Testis (tissue), 3 donors: ENCODE data around the gene CARD14. TPM values are rescaled to one million over a fixed set of nuclear protein-coding genes. Genes with fewer than 3 reads are reported as not detected.
A peak's percentile ranks its signal among the peaks of the same experiment; 100 is the strongest.

Experiments used
- DNase-seq: peaks from one replicate; pipeline ENCODE4 v3.0.0-alpha.2; 2019
- H3K27ac ChIP-seq, 2 donors: fragments of 200-600 bp; sonication (generic); one replicate each; pipeline ENCODE4 v1.5.1; 2019
- H3K27me3 ChIP-seq: fragments of 200-600 bp; sonication (generic); one replicate; pipeline ENCODE4 v1.5.1; 2019
- H3K36me3 ChIP-seq: fragments of 200-600 bp; sonication (generic); one replicate; pipeline ENCODE4 v1.5.1; 2017; ENCODE audit warnings: low read depth; ENCODE audit errors: missing control alignments
- H3K4me1 ChIP-seq: fragments of 200-600 bp; sonication (generic); one replicate; pipeline ENCODE4 v1.5.1; 2019
- H3K4me3 ChIP-seq, 2 donors: fragments of 200-600 bp; sonication (generic); one replicate each; pipeline ENCODE4 v1.5.1; 2017 to 2019
- H3K9me3 ChIP-seq: fragments of 200-600 bp; sonication (generic); one replicate; pipeline ENCODE4 v1.5.1; 2017
- POLR2A ChIP-seq: fragments of 450-650 bp; IDR thresholded peaks from one replicate; pipeline ENCODE4 v1.6.1; 2017; ENCODE audit warnings: antibody characterized with exemption, mild to moderate bottlenecking, moderate library complexity
- WGBS, 2 donors: methylation state at CpG; one replicate each; pipeline ENCODE4 v1.1.5; 2018; 5-methylcytosine and 5-hydroxymethylcytosine counted together
- intact Hi-C: fragments of 100-400 bp; cut with DNase I; formaldehyde crosslinking; loops from one replicate; pipeline ENCODE4 v1.15.1; 2023; ENCODE audit warnings: low total_unique reads
- polyA plus RNA-seq: library from polyadenylated mRNA; stranded (reverse); fragments of 350-450 nt; fragmentation: Illumina TruSeq; extraction: RNeasy Lipid Tissue Mini Kit (QIAGEN cat#74804); gene quantifications from one replicate; pipeline ENCODE4 v1.2.3, GENCODE V29; 2014; ENCODE audit warnings: low read depth, low replicate concordance; ENCODE audit not compliant: insufficient read depth
- total RNA-seq, 2 donors: library from RNA; depleted of rRNA; stranded (reverse); fragments of >200 nt; gene quantifications; one replicate each; pipeline ENCODE4 v1.2.3, GENCODE V29; 2016
- TF ChIP-seq, protein P1 (sequence below), 3 experiments: fragments of 450-650 bp in 2 of 3; fragments of 200-600 bp in 1 of 3; sonication (generic) in 1 of 3; IDR thresholded peaks; one replicate each; pipeline ENCODE4 v1.5.1; 2016 to 2019; ENCODE audit warnings: antibody characterized with exemption in 3 of 3, mild to moderate bottlenecking in 2 of 3, moderate library complexity in 1 of 3

CARD14 gene
- total and polyA plus RNA-seq, 3 donors from 2014 or later: 2.1 to 6.1 (median 3.5) TPM

DNA sequence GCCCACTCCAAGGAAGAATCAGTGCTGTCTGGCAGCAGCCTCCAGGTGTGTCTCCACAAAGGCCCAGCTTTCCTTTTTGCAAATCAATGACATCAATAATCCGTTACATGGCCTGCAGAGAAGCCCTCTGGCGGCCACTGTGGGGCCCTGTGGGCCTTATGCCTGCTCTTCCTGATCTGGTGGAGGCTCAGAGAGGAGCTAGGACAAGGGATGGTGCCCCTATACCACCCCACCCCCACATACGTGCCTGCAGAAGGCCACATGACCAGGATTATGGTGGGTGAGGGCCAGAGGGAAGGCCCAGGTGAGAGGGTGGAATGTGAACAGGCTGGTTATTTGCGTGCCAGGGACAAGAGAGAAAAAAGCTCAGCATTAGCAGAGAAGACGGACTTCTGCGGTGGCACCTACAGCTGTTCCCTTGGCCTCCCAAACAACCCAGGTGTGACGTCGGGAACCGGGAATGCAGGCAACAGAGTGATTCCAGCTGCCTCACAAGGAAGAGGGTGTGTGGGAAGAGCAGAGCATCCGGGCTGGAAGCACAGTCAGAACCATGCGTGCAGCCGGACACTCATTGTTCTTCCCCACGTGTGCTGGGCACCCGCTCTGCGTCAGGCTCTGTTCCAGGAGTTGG lies 45.4 kb upstream of the CARD14 start:
- peak; percentile 21 for DNase-seq
- H3K4me1 ChIP-seq: no peaks in the 10 kb centered on the region
- WGBS, 2 donors: 71 to 72% methylated on average over 14 to 15 of the region's 15 CpGs
- H3K27ac ChIP-seq: no peak overlapping the region
- H3K36me3 ChIP-seq: no peaks in the 10 kb centered on the region
- no peaks in the 10 kb centered on the region for H3K27me3 ChIP-seq
- no peak overlapping the region for H3K4me3 ChIP-seq
- TF ChIP-seq, protein P1, sequence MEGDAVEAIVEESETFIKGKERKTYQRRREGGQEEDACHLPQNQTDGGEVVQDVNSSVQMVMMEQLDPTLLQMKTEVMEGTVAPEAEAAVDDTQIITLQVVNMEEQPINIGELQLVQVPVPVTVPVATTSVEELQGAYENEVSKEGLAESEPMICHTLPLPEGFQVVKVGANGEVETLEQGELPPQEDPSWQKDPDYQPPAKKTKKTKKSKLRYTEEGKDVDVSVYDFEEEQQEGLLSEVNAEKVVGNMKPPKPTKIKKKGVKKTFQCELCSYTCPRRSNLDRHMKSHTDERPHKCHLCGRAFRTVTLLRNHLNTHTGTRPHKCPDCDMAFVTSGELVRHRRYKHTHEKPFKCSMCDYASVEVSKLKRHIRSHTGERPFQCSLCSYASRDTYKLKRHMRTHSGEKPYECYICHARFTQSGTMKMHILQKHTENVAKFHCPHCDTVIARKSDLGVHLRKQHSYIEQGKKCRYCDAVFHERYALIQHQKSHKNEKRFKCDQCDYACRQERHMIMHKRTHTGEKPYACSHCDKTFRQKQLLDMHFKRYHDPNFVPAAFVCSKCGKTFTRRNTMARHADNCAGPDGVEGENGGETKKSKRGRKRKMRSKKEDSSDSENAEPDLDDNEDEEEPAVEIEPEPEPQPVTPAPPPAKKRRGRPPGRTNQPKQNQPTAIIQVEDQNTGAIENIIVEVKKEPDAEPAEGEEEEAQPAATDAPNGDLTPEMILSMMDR (IDR thresholded peaks at IDR 0.05): peak in 1 of 3 experiments; percentile 9
- no peak for TF ChIP-seq POLR2A
- H3K9me3 ChIP-seq: no peaks in the 10 kb centered on the region
- intact Hi-C loops: no loop called here

DNA sequence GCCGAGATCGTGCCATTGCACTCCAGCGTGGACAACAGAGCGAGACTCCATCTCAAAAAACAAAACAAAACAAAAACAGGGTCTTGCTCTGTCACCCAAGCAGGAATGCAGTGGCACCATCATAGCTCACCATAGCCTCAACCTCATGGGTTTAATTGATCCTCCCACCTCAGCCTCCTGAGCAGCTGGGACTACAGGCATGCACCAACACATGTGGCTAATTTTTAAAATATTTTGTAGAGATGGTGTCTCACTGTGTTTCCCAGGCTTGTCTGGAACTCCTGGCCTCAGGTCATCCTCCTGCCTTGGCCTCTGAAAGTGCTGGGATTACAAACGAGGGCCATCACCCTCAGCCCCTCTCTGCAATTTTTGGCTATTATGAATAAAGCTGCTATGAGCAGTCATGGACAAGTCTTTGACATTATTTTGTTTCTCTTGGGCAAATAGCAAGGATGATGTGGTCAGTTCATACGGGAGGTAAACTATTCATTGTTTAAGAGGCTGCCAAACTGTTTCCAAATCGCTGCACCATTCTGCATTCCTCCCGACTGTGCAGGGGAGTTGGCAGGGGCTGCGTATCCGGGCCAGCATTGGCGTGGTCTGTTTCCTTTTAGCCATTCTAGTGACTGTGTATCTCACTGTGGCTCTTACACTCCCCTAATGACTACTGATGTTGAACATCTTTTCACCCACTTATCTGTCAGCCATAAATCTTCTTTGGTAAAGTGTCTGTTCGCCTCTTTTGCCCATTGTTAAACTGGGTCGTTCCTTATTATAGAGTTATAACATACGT lies 44.0 kb upstream of the CARD14 start:
- no peaks in the 10 kb centered on the region for H3K9me3 ChIP-seq
- no peaks in the 10 kb centered on the region for H3K27me3 ChIP-seq
- H3K4me1 ChIP-seq: no peaks in the 10 kb centered on the region
- H3K4me3 ChIP-seq: no peak overlapping the region
- peak; percentile 1 for DNase-seq
- WGBS, 2 donors: 62 to 63% methylated on average over 14 of the region's 14 CpGs
- no peak overlapping the region for H3K27ac ChIP-seq
- no peak for TF ChIP-seq POLR2A
- TF ChIP-seq, protein P1 (IDR thresholded peaks at IDR 0.05): no peak
- intact Hi-C loops: no loop called here
- no peaks in the 10 kb centered on the region for H3K36me3 ChIP-seq

DNA sequence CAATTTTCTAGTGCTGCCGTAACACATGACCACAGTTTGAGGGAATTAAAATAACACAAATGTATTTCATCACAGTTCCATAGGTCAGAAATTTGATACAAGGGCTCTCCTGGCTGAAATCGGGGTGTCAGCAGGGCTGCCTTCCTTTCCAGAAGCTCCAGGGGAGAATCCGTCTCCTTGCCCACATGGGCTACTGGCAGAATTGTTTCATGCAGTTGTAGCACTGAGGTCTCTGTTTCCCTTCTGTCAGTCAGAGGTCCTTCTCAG lies 43.4 kb upstream of the CARD14 start:
- no peak for DNase-seq
- Histone ChIP-seq H3K4me1 (no peaks in the 10 kb centered on the region), H3K27me3 (no peaks in the 10 kb centered on the region), H3K36me3 (no peaks in the 10 kb centered on the region), H3K4me3 (no peak overlapping the region), H3K27ac (no peak overlapping the region), H3K9me3 (no peaks in the 10 kb centered on the region)
- intact Hi-C loops: no loop called here
- WGBS, 2 donors: 75 to 80% methylated on average over 3 of the region's 3 CpGs
- TF ChIP-seq, protein P1 (IDR thresholded peaks at IDR 0.05): no peak
- TF ChIP-seq POLR2A: no peak

DNA sequence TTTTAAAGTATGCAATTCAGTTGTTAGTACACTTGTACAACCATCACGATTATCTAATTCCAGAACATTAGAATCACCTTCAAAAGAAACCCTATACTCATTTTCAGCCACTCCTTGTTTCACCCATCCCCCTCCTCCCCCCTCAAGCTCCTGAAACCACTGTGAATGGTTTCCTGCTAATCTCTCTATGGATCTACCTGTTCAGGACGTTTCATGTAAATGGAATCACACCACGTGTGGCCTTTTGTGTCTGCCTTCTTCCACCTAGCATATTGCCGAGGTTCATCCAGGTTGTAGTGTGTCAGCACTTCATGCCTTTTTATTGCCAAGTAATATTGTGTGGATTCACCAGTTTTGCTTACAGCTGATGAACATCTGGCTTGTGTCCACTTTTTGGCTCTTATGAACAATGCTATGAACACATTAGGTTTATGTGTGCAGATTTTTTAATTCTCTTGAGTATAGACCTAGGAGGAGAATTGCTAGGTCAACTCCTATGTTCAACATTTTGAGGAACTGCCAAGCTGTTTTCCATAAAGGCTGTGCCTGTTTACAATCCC lies 40.7 kb upstream of the CARD14 start:
- Histone ChIP-seq H3K4me3 (no peak overlapping the region), H3K27ac (no peak overlapping the region), H3K4me1 (no peaks in the 10 kb centered on the region), H3K9me3 (no peaks in the 10 kb centered on the region), H3K36me3 (no peaks in the 10 kb centered on the region), H3K27me3 (no peaks in the 10 kb centered on the region)
- intact Hi-C loops: no loop called here
- TF ChIP-seq POLR2A: no peak
- TF ChIP-seq, protein P1 (IDR thresholded peaks at IDR 0.05): no peak
- DNase-seq: no peak
- 51 to 60% methylated on average over 4 of the region's 4 CpGs for WGBS, 2 donors
